Hypothalamus (tissue), 51 donors: Measurements from ENCODE around the gene MACF1.

ENCODE experiments used
- DNase-seq, 51 donors: peaks; one replicate each; lab custom pipeline; 2025; lab: John Stamatoyannopoulos, UW

Gene MACF1

GRCh38 chr1:39342776-39343175, 138.3 kb downstream of the MACF1 start:
- no peak for DNase-seq

GRCh38 chr1:39344394-39345154, 140.1 kb downstream of the MACF1 start:
- no peak for DNase-seq

GRCh38 chr1:39346872-39347271, 142.4 kb downstream of the MACF1 start:
- no peak for DNase-seq

- no peak for DNase-seq
Observed at GRCh38 chr1:39348278-39348677, 143.8 kb downstream of the MACF1 start.

- no peak for DNase-seq
Observed at GRCh38 chr1:39352881-39353280, 148.4 kb downstream of the MACF1 start.

GRCh38 chr1:39354572-39354971, 150.1 kb downstream of the MACF1 start:
- no peak for DNase-seq

GRCh38 chr1:39358491-39358890, 154.0 kb downstream of the MACF1 start:
- no peak for DNase-seq

GRCh38 chr1:39359028-39359570, 154.6 kb downstream of the MACF1 start:
- DNase-seq: no peak

GRCh38 chr1:39360731-39361130, 156.2 kb downstream of the MACF1 start:
- no peak for DNase-seq

GRCh38 chr1:39361446-39361845, 157.0 kb downstream of the MACF1 start:
- no peak for DNase-seq

GRCh38 chr1:39363267-39363666, 158.8 kb downstream of the MACF1 start:
- DNase-seq: no peak

GRCh38 chr1:39368045-39368444, 163.6 kb downstream of the MACF1 start:
- no peak for DNase-seq

GRCh38 chr1:39369565-39369964, 165.1 kb downstream of the MACF1 start:
- DNase-seq: no peak

GRCh38 chr1:39370602-39371001, 166.1 kb downstream of the MACF1 start:
- no peak for DNase-seq

GRCh38 chr1:39372105-39372504, 167.6 kb downstream of the MACF1 start:
- no peak for DNase-seq

- no peak for DNase-seq
Observed at GRCh38 chr1:39376656-39377055, 172.2 kb downstream of the MACF1 start.

GRCh38 chr1:39378377-39378776, 173.9 kb downstream of the MACF1 start:
- DNase-seq: no peak

- DNase-seq: no peak
Observed at GRCh38 chr1:39379187-39379586, 174.7 kb downstream of the MACF1 start.

- no peak for DNase-seq
Observed at GRCh38 chr1:39380036-39380435, 175.5 kb downstream of the MACF1 start.

GRCh38 chr1:39381839-39382238, 177.3 kb downstream of the MACF1 start:
- DNase-seq: peak in 1 of 51 donors; percentile 19

GRCh38 chr1:39384305-39384704, 179.8 kb downstream of the MACF1 start:
- DNase-seq: no peak
